ENCODE data around the gene CD79A.

GRCh38 chr19:41917676-41918075 is 40.6 kb downstream of the CD79A start:
- TF ChIP-seq EZH2 (IDR thresholded peaks at IDR 0.05; ENCODE audit: borderline replicate concordance, low read depth, low read length, severe bottlenecking) (no peak), POLR2A (IDR thresholded peaks at IDR 0.05; ENCODE audit: low read depth, low read length) (no peak), MYC (IDR thresholded peaks at IDR 0.05; ENCODE audit: low read depth, low read length) (no peak), JUN (IDR thresholded peaks at IDR 0.05; ENCODE audit: borderline replicate concordance, insufficient read depth, insufficient read length, low read depth) (no peak), POLR2AphosphoS5 (IDR thresholded peaks at IDR 0.05; ENCODE audit: insufficient read depth, low read depth, low read length) (no peak), FOS (IDR thresholded peaks at IDR 0.05; ENCODE audit: borderline replicate concordance, insufficient read depth, low read length) (no peak), GATA2 (IDR thresholded peaks at IDR 0.05; ENCODE audit: insufficient read depth, insufficient read length, low read depth, low read length) (no peak), MAX (IDR thresholded peaks at IDR 0.05; ENCODE audit: insufficient read depth, insufficient read length) (no peak)
- TF ChIP-seq, protein P1, sequence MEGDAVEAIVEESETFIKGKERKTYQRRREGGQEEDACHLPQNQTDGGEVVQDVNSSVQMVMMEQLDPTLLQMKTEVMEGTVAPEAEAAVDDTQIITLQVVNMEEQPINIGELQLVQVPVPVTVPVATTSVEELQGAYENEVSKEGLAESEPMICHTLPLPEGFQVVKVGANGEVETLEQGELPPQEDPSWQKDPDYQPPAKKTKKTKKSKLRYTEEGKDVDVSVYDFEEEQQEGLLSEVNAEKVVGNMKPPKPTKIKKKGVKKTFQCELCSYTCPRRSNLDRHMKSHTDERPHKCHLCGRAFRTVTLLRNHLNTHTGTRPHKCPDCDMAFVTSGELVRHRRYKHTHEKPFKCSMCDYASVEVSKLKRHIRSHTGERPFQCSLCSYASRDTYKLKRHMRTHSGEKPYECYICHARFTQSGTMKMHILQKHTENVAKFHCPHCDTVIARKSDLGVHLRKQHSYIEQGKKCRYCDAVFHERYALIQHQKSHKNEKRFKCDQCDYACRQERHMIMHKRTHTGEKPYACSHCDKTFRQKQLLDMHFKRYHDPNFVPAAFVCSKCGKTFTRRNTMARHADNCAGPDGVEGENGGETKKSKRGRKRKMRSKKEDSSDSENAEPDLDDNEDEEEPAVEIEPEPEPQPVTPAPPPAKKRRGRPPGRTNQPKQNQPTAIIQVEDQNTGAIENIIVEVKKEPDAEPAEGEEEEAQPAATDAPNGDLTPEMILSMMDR (IDR thresholded peaks at IDR 0.05; ENCODE audit: extremely low read depth in 1 of 2, insufficient read depth in 1 of 2, low read depth in 1 of 2, low read length in 2 of 2), result no peak
